Fibroblast of lung (primary cell): Measurements from ENCODE around the gene APOE.

Experiments used
- CTCF ChIP-seq, 2 donors: IDR thresholded peaks in 1 of 2; conservative IDR thresholded peaks in 1 of 2; 1 replicate in 1 of 2; 2 replicates in 1 of 2; pipeline ENCODE4 v1.5.1; 2011 to 2012; ENCODE audit warnings: low read length in 2 of 2, control low read depth in 1 of 2, inconsistent platforms in 1 of 2, low read depth in 1 of 2, mild to moderate bottlenecking in 1 of 2
- EZH2 ChIP-seq: IDR thresholded peaks from 2 replicates; pipeline ENCODE4 v1.5.1; 2012; ENCODE audit warnings: low read length, control low read depth, mild to moderate bottlenecking; ENCODE audit errors: missing control alignments

- TF ChIP-seq CTCF (conservative IDR thresholded peaks at IDR 0.05 in 1 of 2, IDR thresholded peaks at IDR 0.05 in 1 of 2; ENCODE audit: low read depth in 1 of 2, low read length in 2 of 2): no peak
- TF ChIP-seq EZH2: no peak
Measured at GRCh38 chr19:44876930-44877535, 28.6 kb upstream of the APOE start.
